Subcutaneous abdominal adipose tissue (tissue), 5 donors: ENCODE measurements around the gene BNIP5.

Experiments used
- H3K27ac ChIP-seq: one replicate; pipeline ENCODE4 v1.7.0; 2013; ENCODE audit warnings: low read depth, mild to moderate bottlenecking, inconsistent platforms, low read length, moderate library complexity
- H3K27me3 ChIP-seq, 5 donors: one replicate each; pipeline ENCODE4 v1.7.0; 2013; ENCODE audit warnings: low read length in 5 of 5, inconsistent platforms in 1 of 5; ENCODE audit not compliant: control insufficient read depth in 5 of 5, insufficient read depth in 4 of 5
- H3K36me3 ChIP-seq, 5 donors: one replicate each; pipeline ENCODE4 v1.7.0; 2013; ENCODE audit warnings: low read length in 5 of 5; ENCODE audit not compliant: control insufficient read depth in 5 of 5, insufficient read depth in 5 of 5
- H3K4me1 ChIP-seq, 5 donors: one replicate each; pipeline ENCODE4 v1.7.0; 2013; ENCODE audit warnings: low read length in 5 of 5, mild to moderate bottlenecking in 3 of 5, moderate library complexity in 1 of 5; ENCODE audit not compliant: control insufficient read depth in 5 of 5, insufficient read depth in 5 of 5
- H3K4me3 ChIP-seq, 5 donors: one replicate each; pipeline ENCODE4 v1.7.0; 2013; ENCODE audit warnings: low read length in 5 of 5, low read depth in 1 of 5
- H3K9ac ChIP-seq, 5 donors: one replicate each; pipeline ENCODE4 v1.7.0; 2013; ENCODE audit warnings: low read length in 5 of 5, mild to moderate bottlenecking in 4 of 5, moderate library complexity in 3 of 5
- H3K9me3 ChIP-seq, 5 donors: one replicate each; pipeline ENCODE4 v1.7.0; 2013; ENCODE audit warnings: low read length in 5 of 5; ENCODE audit not compliant: control insufficient read depth in 5 of 5
- donor health status: healthy.
- donor health status: healthy.
- donor health status: healthy.
- donor health status: healthy.
- donor health status: healthy.

The BNIP5 gene

DNA sequence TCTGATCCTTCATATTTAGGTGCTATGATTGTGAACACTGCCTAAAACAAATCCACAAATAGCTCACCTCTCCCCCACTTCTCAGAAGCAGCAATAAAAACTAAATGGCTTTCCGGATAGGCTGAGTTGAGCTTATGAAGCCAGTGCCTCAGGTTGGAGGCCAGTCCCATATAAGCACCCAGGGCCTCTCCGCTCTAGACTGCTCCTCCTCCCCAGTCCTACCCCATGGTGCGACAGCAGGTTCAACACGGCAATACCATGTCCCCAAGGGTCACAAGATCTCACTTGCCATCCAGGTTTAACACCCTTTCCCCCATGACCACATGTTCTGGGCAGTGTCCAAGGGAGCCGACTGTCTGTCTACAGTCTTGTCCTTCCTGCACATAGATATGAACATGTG is 20.8 kb downstream of the BNIP5 start:
- H3K36me3 ChIP-seq: no peaks in the 10 kb centered on the region
- H3K27me3 ChIP-seq: peaks cover 0 to 6% (median 3%) of the 10 kb centered on the region in 5 donors
- H3K9ac ChIP-seq: no peak overlapping the region
- no peaks in the 10 kb centered on the region for H3K9me3 ChIP-seq
- H3K27ac ChIP-seq: no peak overlapping the region
- H3K4me3 ChIP-seq: no peak overlapping the region
- H3K4me1 ChIP-seq: peaks cover 2 to 10% (median 5%) of the 10 kb centered on the region in 5 donors

DNA sequence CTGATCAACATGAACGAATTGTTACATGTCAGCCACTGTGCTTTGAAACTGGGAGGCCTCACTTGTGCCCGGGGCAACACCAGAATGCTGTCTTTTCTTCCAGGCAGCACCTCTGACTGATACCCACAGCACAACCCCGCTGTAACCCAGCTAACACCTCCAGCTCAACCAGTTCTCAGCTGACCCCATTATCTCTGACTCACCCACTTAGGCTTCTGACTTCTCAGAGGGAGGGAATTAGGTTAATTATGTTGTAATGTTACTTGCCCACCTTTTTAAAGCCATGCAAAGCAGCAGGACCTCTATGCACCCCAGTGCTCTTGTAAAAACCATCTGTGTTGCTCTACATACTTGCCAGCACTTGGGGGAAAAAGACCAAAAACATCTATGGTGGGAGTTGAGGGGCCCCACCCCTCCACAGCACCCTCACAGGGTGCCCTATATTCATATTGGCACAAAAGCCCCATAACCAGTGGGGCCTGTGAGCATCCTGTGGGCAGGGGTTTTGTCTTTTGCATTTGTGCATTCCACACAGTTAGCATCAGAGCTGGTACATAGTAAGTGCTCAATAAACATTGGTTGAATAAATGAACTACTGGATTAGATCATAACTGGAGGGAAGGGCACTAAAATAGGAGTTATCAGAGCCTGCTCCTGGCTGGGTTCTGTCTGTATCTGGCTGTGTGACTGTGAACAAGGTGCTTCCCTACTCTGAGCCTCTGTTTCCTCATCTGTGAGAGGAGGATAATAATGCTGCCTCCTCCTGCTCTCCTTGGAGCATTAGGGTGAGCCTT is 22.3 kb downstream of the BNIP5 start:
- no peak overlapping the region for H3K9ac ChIP-seq
- H3K4me1 ChIP-seq: peaks cover 2 to 10% (median 5%) of the 10 kb centered on the region in 5 donors
- peaks cover 0 to 5% (median 0%) of the 10 kb centered on the region in 5 donors for H3K9me3 ChIP-seq
- H3K4me3 ChIP-seq: no peak overlapping the region
- peaks cover 0 to 5% (median 0%) of the 10 kb centered on the region in 5 donors for H3K27me3 ChIP-seq
- no peak overlapping the region for H3K27ac ChIP-seq
- no peaks in the 10 kb centered on the region for H3K36me3 ChIP-seq

DNA sequence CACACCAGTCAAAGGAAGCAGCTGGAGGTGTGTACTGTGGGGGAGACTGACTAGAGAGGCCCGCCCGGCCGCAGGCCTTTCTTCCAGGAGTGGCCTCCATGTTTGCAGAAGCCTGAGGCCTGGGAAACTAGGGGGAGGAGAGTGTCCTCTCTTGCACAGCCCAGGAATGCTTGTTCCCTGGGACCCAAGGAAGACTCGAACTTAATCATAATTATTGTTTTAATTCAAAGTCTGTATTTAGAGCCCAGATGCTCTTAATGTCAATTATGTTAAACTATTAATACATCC is 23.1 kb downstream of the BNIP5 start:
- H3K36me3 ChIP-seq: no peaks in the 10 kb centered on the region
- peaks cover 0 to 5% (median 0%) of the 10 kb centered on the region in 5 donors for H3K9me3 ChIP-seq
- H3K9ac ChIP-seq: no peak overlapping the region
- peaks cover 2 to 10% (median 5%) of the 10 kb centered on the region in 5 donors for H3K4me1 ChIP-seq
- no peak overlapping the region for H3K27ac ChIP-seq
- peaks cover 0 to 7% (median 0%) of the 10 kb centered on the region in 5 donors for H3K27me3 ChIP-seq
- H3K4me3 ChIP-seq: no peak overlapping the region

DNA sequence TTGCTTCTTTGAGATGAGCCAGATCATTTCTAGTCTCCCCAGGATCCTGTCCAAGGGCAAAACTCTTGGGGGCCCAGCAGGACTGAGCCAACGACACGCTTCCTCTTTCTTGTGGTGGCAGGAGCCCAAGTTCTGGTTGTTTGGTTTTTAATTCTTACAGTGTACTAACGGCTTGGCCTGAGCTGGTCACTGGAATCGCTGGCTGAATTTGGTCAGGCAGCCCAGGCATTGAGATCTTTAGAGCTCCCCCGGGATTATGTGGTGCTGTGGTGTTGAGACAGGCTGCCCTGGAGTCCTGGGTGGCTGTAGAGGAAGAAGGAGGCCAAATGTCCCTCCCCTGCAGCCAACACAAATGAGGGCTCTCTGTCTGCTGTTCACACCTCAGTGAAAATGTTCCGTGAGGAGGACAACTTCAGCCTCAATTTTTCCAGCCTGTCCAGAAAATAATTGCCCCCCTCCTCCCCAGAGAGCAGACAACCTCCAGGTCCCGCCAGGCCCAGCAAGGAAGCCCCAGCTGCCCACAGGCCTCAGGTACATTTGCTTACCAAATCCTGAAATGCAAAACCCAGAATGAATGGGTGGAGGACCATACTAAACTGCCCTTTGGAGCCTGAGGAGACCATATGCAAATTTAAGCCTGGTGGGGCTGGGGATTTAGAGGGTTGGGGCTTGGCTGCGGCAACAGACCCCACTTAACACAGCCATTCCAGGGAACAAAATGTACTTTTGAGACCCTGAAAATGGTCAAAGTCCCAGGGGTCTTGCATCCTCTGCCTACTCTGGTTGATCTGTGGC is 23.6 kb downstream of the BNIP5 start:
- Histone ChIP-seq H3K27me3 (peaks cover 0 to 7% (median 0%) of the 10 kb centered on the region in 5 donors), H3K27ac (no peak overlapping the region), H3K36me3 (no peaks in the 10 kb centered on the region), H3K4me1 (peaks cover 2 to 10% (median 5%) of the 10 kb centered on the region in 5 donors), H3K9me3 (peaks cover 0 to 5% (median 0%) of the 10 kb centered on the region in 5 donors), H3K4me3 (no peak overlapping the region), H3K9ac (no peak overlapping the region)

DNA sequence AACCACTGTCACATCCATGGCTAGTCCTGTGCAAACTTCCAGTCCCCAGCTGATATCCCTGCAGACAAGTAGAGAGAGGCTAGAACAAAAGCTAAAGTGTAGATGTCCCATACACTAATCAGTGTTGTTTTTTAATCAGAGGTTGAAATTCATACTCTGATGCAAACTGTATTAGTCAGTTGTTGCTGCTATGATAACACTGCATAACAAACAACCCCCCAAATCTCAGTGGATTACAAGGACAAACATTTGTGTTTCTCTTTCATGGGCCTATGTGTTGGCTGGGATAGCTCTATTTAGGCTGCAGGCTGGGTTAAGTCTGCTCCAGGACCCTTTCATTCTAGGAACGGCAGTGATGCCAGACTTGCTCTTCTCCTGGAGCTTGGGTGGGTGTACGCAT is 26.8 kb downstream of the BNIP5 start:
- no peaks in the 10 kb centered on the region for H3K36me3 ChIP-seq
- H3K9me3 ChIP-seq: peaks cover 0 to 5% (median 0%) of the 10 kb centered on the region in 5 donors
- no peak overlapping the region for H3K27ac ChIP-seq
- H3K4me1 ChIP-seq: peaks cover 2 to 10% (median 5%) of the 10 kb centered on the region in 5 donors
- H3K4me3 ChIP-seq: no peak overlapping the region
- no peak overlapping the region for H3K9ac ChIP-seq
- peaks cover 0 to 11% (median 6%) of the 10 kb centered on the region in 5 donors for H3K27me3 ChIP-seq

DNA sequence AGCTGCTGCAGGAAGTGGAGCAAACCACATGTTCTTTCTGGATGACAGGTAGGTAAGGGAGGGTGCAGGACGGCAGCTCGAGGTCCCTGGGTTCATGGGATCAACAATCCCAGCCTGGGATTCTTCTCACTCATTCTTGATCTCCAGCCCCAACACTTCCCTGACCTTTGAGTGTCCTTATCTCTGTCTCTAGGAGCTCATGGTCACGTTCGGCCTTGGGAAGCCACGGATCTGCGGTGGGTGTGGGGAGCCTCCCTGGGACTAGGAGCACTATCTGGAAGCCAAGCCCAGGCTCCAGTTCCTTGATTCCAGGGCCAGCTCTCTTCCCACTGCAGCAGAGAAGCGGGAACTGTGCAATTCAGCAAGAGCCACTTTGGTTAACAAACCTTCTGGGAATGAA is 27.5 kb downstream of the BNIP5 start:
- Histone ChIP-seq H3K27me3 (peaks cover 0 to 11% (median 6%) of the 10 kb centered on the region in 5 donors), H3K4me1 (peaks cover 2 to 10% (median 5%) of the 10 kb centered on the region in 5 donors), H3K9me3 (peaks cover 0 to 5% (median 0%) of the 10 kb centered on the region in 5 donors), H3K9ac (no peak overlapping the region), H3K27ac (no peak overlapping the region), H3K36me3 (no peaks in the 10 kb centered on the region), H3K4me3 (no peak overlapping the region)

DNA sequence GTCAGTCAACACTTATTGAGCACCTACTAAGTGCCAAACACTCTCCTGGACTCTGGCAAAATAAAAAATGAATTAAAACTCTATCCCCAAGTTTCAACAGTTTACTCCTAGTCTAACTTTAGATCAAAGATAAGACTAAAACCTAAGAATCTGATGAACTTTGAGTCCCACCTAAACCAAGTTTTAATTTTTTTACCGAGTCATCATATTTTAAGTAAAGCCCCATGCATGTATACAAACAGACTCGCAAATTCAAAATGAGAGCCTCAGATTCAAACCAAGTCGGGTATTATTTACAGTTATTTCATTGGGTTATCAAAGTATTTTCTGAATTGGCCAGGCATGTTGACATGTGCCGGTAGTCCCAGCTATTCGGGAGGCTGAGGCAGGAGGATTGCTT is 28.2 kb downstream of the BNIP5 start:
- Histone ChIP-seq H3K4me3 (no peak overlapping the region), H3K27me3 (peaks cover 0 to 11% (median 6%) of the 10 kb centered on the region in 5 donors), H3K27ac (no peak overlapping the region), H3K4me1 (peaks cover 2 to 10% (median 5%) of the 10 kb centered on the region in 5 donors), H3K36me3 (no peaks in the 10 kb centered on the region), H3K9ac (no peak overlapping the region), H3K9me3 (peaks cover 0 to 5% (median 0%) of the 10 kb centered on the region in 5 donors)

DNA sequence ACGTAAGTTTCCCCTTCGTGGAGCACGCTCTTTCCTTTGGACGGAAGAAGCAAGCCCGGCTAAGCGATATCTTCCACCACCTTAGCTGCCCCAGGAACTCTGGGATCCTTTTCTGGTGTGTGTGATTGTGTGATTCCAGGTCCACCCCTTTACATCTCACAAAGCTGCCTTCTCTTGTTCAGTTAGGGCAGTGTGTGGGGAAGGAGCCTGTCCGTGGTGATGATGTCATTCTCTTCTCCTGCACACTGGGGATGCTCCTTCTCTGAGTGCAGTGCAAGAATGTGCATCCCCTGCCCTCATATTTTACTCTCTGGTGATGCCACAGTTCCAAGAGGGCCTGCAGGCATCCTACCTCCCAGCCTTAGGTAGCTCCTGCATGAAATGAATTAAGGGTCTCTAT is 30.3 kb downstream of the BNIP5 start:
- Histone ChIP-seq H3K4me3 (no peak overlapping the region), H3K36me3 (no peaks in the 10 kb centered on the region), H3K27ac (no peak overlapping the region), H3K9ac (no peak overlapping the region), H3K9me3 (peaks cover 0 to 5% (median 0%) of the 10 kb centered on the region in 5 donors), H3K27me3 (peaks cover 0 to 17% (median 10%) of the 10 kb centered on the region in 5 donors), H3K4me1 (peaks cover 0 to 8% (median 4%) of the 10 kb centered on the region in 5 donors)

DNA sequence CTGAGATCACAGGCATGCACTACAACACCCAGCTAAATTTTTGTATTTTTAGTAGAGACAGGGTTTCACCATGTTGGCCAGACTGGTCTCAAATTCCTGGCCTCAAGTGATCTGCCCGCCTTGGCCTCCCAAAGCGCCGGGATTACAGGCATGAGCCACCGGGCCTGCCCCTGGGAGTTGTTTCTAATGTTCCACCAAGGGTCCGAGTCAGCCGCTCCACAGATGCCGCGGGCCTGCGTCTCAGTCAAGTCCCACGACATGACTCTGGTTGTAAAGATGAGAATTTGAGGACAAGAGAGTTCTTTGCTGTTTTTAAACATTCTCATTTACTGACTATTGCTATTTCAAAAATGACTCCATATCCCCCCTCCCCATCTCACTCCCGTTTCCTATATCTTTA is 30.8 kb downstream of the BNIP5 start:
- Histone ChIP-seq H3K27me3 (peaks cover 0 to 17% (median 10%) of the 10 kb centered on the region in 5 donors), H3K4me3 (no peak overlapping the region), H3K27ac (no peak overlapping the region), H3K4me1 (peaks cover 0 to 8% (median 4%) of the 10 kb centered on the region in 5 donors), H3K36me3 (no peaks in the 10 kb centered on the region), H3K9me3 (peaks cover 0 to 5% (median 0%) of the 10 kb centered on the region in 5 donors), H3K9ac (no peak overlapping the region)
